Prostate gland (tissue), 2 donors: ENCODE results near the gene ARHGEF38. TPM values are rescaled to one million over a fixed set of nuclear protein-coding genes. Genes with fewer than 3 reads are reported as not detected.
A peak's percentile ranks its signal among the peaks of the same experiment; 100 is the strongest.

Experiments
- DNase-seq: peaks from one replicate; pipeline ENCODE4 v3.0.0-alpha.2; 2019; ENCODE audit warnings: low spot score
- H3K27ac ChIP-seq, 2 donors: fragments of 200-600 bp; sonication (generic); 2 replicates each; pipeline ENCODE4 v1.5.1; 2017 to 2019
- H3K27me3 ChIP-seq: fragments of 200-600 bp; sonication (generic); replicated peaks from 2 replicates; pipeline ENCODE4 v1.5.1; 2019; ENCODE audit not compliant: insufficient read depth
- H3K36me3 ChIP-seq, 2 donors: fragments of 200-600 bp; sonication (generic); 1 replicate in 1 of 2; 2 replicates in 1 of 2; pipeline versions ENCODE4 v1.5.1 to v1.8.1; 2017 to 2019
- H3K4me1 ChIP-seq: fragments of 200-600 bp; sonication (generic); replicated peaks from 2 replicates; pipeline ENCODE4 v1.5.1; 2019
- H3K4me3 ChIP-seq, 2 donors: fragments of 200-600 bp; sonication (generic); 2 replicates each; pipeline ENCODE4 v1.5.1; 2017 to 2019
- H3K9me3 ChIP-seq: fragments of 200-600 bp; sonication (generic); 2 replicates; pipeline ENCODE4 v1.5.1; 2017
- CTCF ChIP-seq, 4 experiments: fragments of 200-600 bp in 2 of 4; fragments of 450-650 bp in 2 of 4; sonication (generic) in 2 of 4; IDR thresholded peaks; 1 replicate in 3 of 4; 2 replicates in 1 of 4; pipeline ENCODE4 v1.5.1; 2016 to 2019; ENCODE audit warnings: antibody characterized with exemption in 4 of 4, mild to moderate bottlenecking in 2 of 4, moderate library complexity in 2 of 4
- POLR2A ChIP-seq: fragments of 450-650 bp; IDR thresholded peaks from one replicate; pipeline ENCODE4 v1.6.1; 2016; ENCODE audit warnings: antibody characterized with exemption, mild to moderate bottlenecking
- POLR2AphosphoS5 ChIP-seq: sonication (generic); formaldehyde crosslinking; IDR thresholded peaks from one replicate; pipeline ENCODE4 v1.6.1; 2017; ENCODE audit warnings: antibody characterized with exemption
- whole genome bisulfite sequencing: methylation state at CpG from one replicate; pipeline ENCODE4 v1.1.5; 2018; 5-methylcytosine and 5-hydroxymethylcytosine counted together
- intact Hi-C: fragments of 100-400 bp; cut with DNase I; formaldehyde crosslinking; loops from one replicate; pipeline ENCODE4 v1.14.2; 2022
- total RNA-seq, 2 donors: library from RNA; depleted of rRNA; stranded (reverse); fragments of >200 nt; gene quantifications; one replicate each; pipeline ENCODE4 v1.1.0, GENCODE V29; 2016

The ARHGEF38 gene
- total RNA-seq, 2 donors from 2014 or later, result 10.4 to 25.7 TPM

- H3K27ac ChIP-seq, result no peak overlapping the region
- no peaks in the 10 kb centered on the region for H3K4me1 ChIP-seq
- DNase-seq, result no peak
- intact Hi-C loops, result no loop called here
- TF ChIP-seq CTCF (IDR thresholded peaks at IDR 0.05) (no peak), POLR2AphosphoS5 (no peak), POLR2A (no peak)
- no peaks in the 10 kb centered on the region for H3K9me3 ChIP-seq
- H3K27me3 ChIP-seq, result no peaks in the 10 kb centered on the region
- whole genome bisulfite sequencing, result 42% methylated on average over 2 of the region's 2 CpGs
- H3K36me3 ChIP-seq, result no peaks in the 10 kb centered on the region
- H3K4me3 ChIP-seq, result no peak overlapping the region
Measured at GRCh38 chr4:105510245-105510644, 42.2 kb upstream of the ARHGEF38 start.

DNA sequence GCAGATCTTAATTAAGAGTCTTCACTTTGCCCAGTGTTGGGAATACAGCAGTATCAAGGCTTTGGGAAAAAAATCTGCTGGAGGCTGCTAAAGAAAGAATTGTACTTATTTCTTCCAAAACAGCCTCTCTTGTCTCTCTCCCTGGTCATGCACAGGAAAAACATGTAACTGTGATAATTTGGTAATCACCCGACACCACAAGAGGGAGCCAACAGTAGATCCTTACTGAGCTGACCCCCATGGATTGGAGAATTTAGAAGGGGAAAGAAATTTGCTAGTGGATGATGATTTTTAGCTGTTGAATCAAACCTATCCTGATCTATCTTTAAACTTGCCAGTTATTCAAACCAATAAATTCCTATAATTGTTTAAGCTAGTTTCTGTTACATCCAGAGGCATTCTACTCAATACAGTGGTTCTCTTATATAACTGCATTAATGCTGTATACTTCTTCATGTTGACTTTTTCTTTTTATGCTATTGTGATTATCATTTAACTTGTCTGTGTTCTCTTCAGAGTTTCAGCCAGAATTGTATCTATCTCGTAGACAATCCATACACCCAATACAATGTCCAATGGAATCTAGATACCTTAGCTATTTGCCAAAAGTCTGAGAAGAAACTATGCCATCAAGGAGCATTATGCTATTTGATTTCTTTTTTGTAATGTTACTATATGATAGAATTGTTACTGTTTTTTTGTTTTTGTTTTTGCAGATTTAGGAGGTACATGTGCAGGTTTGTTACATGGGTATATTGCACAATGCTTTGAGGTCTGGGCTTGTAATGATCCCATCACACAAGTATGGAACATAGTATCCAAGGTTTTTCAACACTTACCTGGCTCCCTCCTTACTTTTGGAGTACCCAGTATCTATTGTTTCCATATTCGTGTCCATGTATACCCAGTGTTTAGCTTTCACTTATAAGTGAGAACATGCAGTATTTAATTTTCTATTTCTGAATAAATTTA is 31.3 kb upstream of the ARHGEF38 start:
- H3K27me3 ChIP-seq, result no peaks in the 10 kb centered on the region
- H3K4me1 ChIP-seq, result no peaks in the 10 kb centered on the region
- H3K36me3 ChIP-seq, result no peaks in the 10 kb centered on the region
- no peak overlapping the region for H3K27ac ChIP-seq
- TF ChIP-seq CTCF (IDR thresholded peaks at IDR 0.05), result peak in 3 of 4 experiments; percentile 57 to 68 (median 60)
- no peak for TF ChIP-seq POLR2A
- TF ChIP-seq POLR2AphosphoS5, result no peak
- peak; percentile 46 for DNase-seq
- H3K4me3 ChIP-seq, result no peak overlapping the region
- WGBS, result 14% methylated on average over 3 of the region's 3 CpGs
- intact Hi-C loops, result loop anchor here (10.0 kb wide), 1 partner anchor 704 kb away; no protein-coding TSS in a partner anchor
- H3K9me3 ChIP-seq, result no peaks in the 10 kb centered on the region

- H3K36me3 ChIP-seq, result no peaks in the 10 kb centered on the region
- intact Hi-C loops, result loop anchor here (10.0 kb wide), 1 partner anchor 698 kb away; no protein-coding TSS in a partner anchor
- no peak for DNase-seq
- H3K4me3 ChIP-seq, result no peak overlapping the region
- TF ChIP-seq POLR2AphosphoS5 (no peak), CTCF (IDR thresholded peaks at IDR 0.05) (no peak), POLR2A (no peak)
- no peaks in the 10 kb centered on the region for H3K27me3 ChIP-seq
- no peak overlapping the region for H3K27ac ChIP-seq
- 97% methylated on average over 15 of the region's 15 CpGs for WGBS
- H3K4me1 ChIP-seq, result no peaks in the 10 kb centered on the region
- H3K9me3 ChIP-seq, result no peaks in the 10 kb centered on the region
Measured at GRCh38 chr4:105526656-105527055, 25.8 kb upstream of the ARHGEF38 start.

DNA sequence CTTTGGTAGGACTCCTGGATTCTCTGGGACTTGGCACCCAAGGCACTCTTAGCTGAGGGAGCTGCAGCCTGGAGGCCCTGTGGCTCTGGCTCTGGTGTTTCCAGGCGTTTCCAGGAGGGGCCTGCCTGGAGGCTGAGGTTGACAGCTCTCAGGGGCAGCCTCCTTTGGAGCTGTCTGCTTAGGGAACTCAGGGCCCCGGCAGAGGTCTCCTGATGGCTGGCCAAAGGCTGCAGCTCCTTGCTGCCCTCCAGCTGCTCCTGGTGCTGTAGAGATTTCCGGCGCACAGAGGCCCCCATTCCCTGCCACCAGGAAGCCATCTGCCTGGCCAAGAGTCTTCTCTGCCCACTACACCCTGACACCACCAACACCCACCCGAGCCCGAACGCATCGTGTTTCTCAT is 25.3 kb upstream of the ARHGEF38 start:
- Histone ChIP-seq H3K4me1 (no peaks in the 10 kb centered on the region), H3K9me3 (no peaks in the 10 kb centered on the region), H3K36me3 (no peaks in the 10 kb centered on the region), H3K27ac (no peak overlapping the region), H3K4me3 (no peak overlapping the region), H3K27me3 (no peaks in the 10 kb centered on the region)
- 92% methylated on average over 8 of the region's 8 CpGs for WGBS
- DNase-seq, result no peak
- TF ChIP-seq POLR2AphosphoS5, result no peak
- no peak for TF ChIP-seq POLR2A
- no peak for TF ChIP-seq CTCF (IDR thresholded peaks at IDR 0.05)
- intact Hi-C loops, result loop anchor here (10.0 kb wide), 1 partner anchor 698 kb away; no protein-coding TSS in a partner anchor
